ENCODE measurements around the gene IBSP. TPM values are rescaled to one million over a fixed set of nuclear protein-coding genes. Genes with fewer than 3 reads are reported as not detected.

Gene IBSP
- total RNA-seq (2022; extraction: Qiagen RNA extraction) = not detected in 5 replicates

GRCh38 chr4:87799301-87800113 lies at the start of gene IBSP:
TSS of gene IBSP (plus strand) at chr4:87799554. CDS start at chr4:87802362, 2,808 bp downstream.

GRCh38 chr4:87832669-87833068 lies 33.3 kb downstream of the IBSP start, which contains the start of gene MEPE:
TSS of gene MEPE (plus strand) at chr4:87832969. CDS start at chr4:87834715, 1,746 bp downstream.

Other genes with a start within 250 kb of the IBSP start
- not detected in 5 replicates for gene DSPP, start 191.0 kb upstream of the IBSP start, total RNA-seq (2022; extraction: Qiagen RNA extraction)
- gene DMP1, start 149.3 kb upstream of the IBSP start, total RNA-seq (2022; extraction: Qiagen RNA extraction) = 0.06 TPM in 1 of 5 replicates, not detected in the others
- not detected in 5 replicates for gene MEPE, start 33.4 kb downstream of the IBSP start, total RNA-seq (2022; extraction: Qiagen RNA extraction)
- 148 to 200 TPM (median 167 TPM) in 5 replicates for gene SPP1, start 176.2 kb downstream of the IBSP start, total RNA-seq (2022; extraction: Qiagen RNA extraction)
- gene PKD2, start 208.1 kb downstream of the IBSP start, total RNA-seq (2022; extraction: Qiagen RNA extraction) = 14.7 to 21.8 TPM (median 20.3 TPM) in 5 replicates